Astrocyte (in vitro differentiated cells and primary cell): ENCODE results near the gene GIPC2. TPM values are rescaled to one million over a fixed set of nuclear protein-coding genes. Genes with fewer than 3 reads are reported as not detected.

Experiments used
- DNase-seq: peaks from one replicate; pipeline ENCODE4 v3.0.0-alpha.2; 2010; ENCODE audit warnings: low read depth
- FAIRE-seq: peaks from 2 replicates; lab custom pipeline; 2011; peaks lifted over from hg19 to GRCh38; lab: Jason Lieb, UNC
- H2AFZ ChIP-seq: 2 replicates; pipeline ENCODE4 v1.6.0; 2012; ENCODE audit warnings: low read depth, low read length, inconsistent platforms
- H3K27ac ChIP-seq: 2 replicates; pipeline ENCODE4 v1.5.1; 2011; ENCODE audit warnings: low read depth, low read length, inconsistent platforms
- H3K27me3 ChIP-seq: 2 replicates; pipeline ENCODE4 v1.6.0; 2011; ENCODE audit warnings: low read length, inconsistent platforms; ENCODE audit not compliant: insufficient read depth
- H3K36me3 ChIP-seq: 2 replicates; pipeline ENCODE4 v1.5.1; 2011; ENCODE audit warnings: low read length, inconsistent platforms; ENCODE audit not compliant: insufficient read depth
- H3K4me1 ChIP-seq: 2 replicates; pipeline ENCODE4 v1.5.1; 2011; ENCODE audit warnings: low read length, inconsistent platforms; ENCODE audit not compliant: insufficient read depth
- H3K4me2 ChIP-seq: 2 replicates; pipeline ENCODE4 v1.6.0; 2012; ENCODE audit warnings: low read length, inconsistent platforms
- H3K4me3 ChIP-seq: 2 replicates; pipeline ENCODE4 v1.5.1; 2011; ENCODE audit warnings: low read depth, mild to moderate bottlenecking, low read length, inconsistent platforms; ENCODE audit not compliant: insufficient read depth
- H3K79me2 ChIP-seq: 2 replicates; pipeline ENCODE4 v1.6.0; 2012; ENCODE audit warnings: mild to moderate bottlenecking, low read length, inconsistent platforms; ENCODE audit not compliant: insufficient read depth
- H3K9ac ChIP-seq: 2 replicates; pipeline ENCODE4 v1.6.0; 2012; ENCODE audit warnings: mild to moderate bottlenecking, low read length, inconsistent platforms
- H3K9me3 ChIP-seq: 2 replicates; pipeline ENCODE4 v1.5.1; 2012; ENCODE audit warnings: low read depth, mild to moderate bottlenecking, low read length, inconsistent platforms; ENCODE audit not compliant: insufficient read depth
- H4K20me1 ChIP-seq: 2 replicates; pipeline ENCODE4 v1.6.0; 2012; ENCODE audit warnings: low read length, inconsistent platforms; ENCODE audit not compliant: insufficient read depth
- H3K27ac Mint-ChIP-seq: one replicate; pipeline ENCODE4 v1.8.0; 2021; ENCODE audit warnings: mild to moderate bottlenecking, mixed read lengths; ENCODE audit not compliant: unreplicated experiment
- H3K27me3 Mint-ChIP-seq: one replicate; pipeline ENCODE4 v1.8.0; 2021; ENCODE audit warnings: low read depth, mixed read lengths; ENCODE audit not compliant: unreplicated experiment
- H3K36me3 Mint-ChIP-seq: one replicate; pipeline ENCODE4 v1.8.0; 2021; ENCODE audit warnings: low read depth, mixed read lengths; ENCODE audit not compliant: unreplicated experiment
- H3K4me1 Mint-ChIP-seq: one replicate; pipeline ENCODE4 v1.8.0; 2021; ENCODE audit warnings: low read depth, mixed read lengths; ENCODE audit not compliant: unreplicated experiment
- H3K4me3 Mint-ChIP-seq: one replicate; pipeline ENCODE4 v1.8.0; 2021; ENCODE audit warnings: mild to moderate bottlenecking, moderate library complexity, mixed read lengths; ENCODE audit not compliant: unreplicated experiment
- H3K9me3 Mint-ChIP-seq: one replicate; pipeline ENCODE4 v1.8.0; 2021; ENCODE audit warnings: mild to moderate bottlenecking, mixed read lengths; ENCODE audit not compliant: unreplicated experiment
- EZH2 ChIP-seq: IDR thresholded peaks from 2 replicates; pipeline ENCODE4 v1.6.1; 2012; ENCODE audit warnings: mild to moderate bottlenecking, low read length, inconsistent platforms; ENCODE audit not compliant: insufficient read depth
- total RNA-seq: library from RNA; stranded (reverse); gene quantifications from 2 replicates; pipeline ENCODE4 v1.2.1, GENCODE V29; 2021
- TF ChIP-seq, protein P1 (sequence below): IDR thresholded peaks from 2 replicates; pipeline ENCODE4 v1.5.1; 2011; ENCODE audit warnings: low read depth, mild to moderate bottlenecking, inconsistent platforms, low read length, moderate library complexity; ENCODE audit not compliant: insufficient read depth

Gene GIPC2
- total RNA-seq, 1 donor from 2014 or later: not detected

DNA sequence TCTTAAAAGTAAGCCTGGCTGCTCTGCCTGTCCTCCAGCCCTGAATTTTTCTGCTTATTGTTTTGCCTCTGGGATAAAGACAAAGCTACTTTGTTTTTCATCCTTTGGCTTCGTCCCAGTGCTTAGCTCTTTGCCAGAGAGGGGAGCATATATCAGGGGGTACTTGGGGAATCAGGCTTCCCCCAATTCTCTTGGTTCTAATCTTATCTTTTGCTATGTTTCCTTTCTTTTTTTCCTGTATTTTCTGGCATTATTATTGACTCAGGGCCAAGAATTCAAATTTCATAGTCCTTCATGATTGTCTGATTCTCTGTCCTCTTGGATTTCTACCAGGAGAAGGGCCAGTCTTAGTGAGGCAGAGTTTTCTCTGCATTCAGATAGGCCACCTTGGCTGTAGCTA, 51.2 kb downstream of the GIPC2 start:
- Histone ChIP-seq H3K4me3 (no peak overlapping the region), H3K9ac (no peak overlapping the region), H3K4me1 (peaks cover 32% of the 10 kb centered on the region), H4K20me1 (no peaks in the 10 kb centered on the region), H3K4me2 (no peak overlapping the region), H3K9me3 (no peaks in the 10 kb centered on the region), H3K79me2 (no peaks in the 10 kb centered on the region), H3K27me3 (no peaks in the 10 kb centered on the region), H3K36me3 (no peaks in the 10 kb centered on the region), H3K27ac (no peak overlapping the region), H2AFZ (no peak overlapping the region)
- Mint-ChIP-seq H3K4me3 (no peak overlapping the region), H3K27me3 (no peaks in the 10 kb centered on the region), H3K36me3 (no peaks in the 10 kb centered on the region), H3K4me1 (peaks cover 16% of the 10 kb centered on the region), H3K27ac (no peak overlapping the region), H3K9me3 (no peaks in the 10 kb centered on the region)
- no peak for TF ChIP-seq EZH2
- TF ChIP-seq, protein P1, sequence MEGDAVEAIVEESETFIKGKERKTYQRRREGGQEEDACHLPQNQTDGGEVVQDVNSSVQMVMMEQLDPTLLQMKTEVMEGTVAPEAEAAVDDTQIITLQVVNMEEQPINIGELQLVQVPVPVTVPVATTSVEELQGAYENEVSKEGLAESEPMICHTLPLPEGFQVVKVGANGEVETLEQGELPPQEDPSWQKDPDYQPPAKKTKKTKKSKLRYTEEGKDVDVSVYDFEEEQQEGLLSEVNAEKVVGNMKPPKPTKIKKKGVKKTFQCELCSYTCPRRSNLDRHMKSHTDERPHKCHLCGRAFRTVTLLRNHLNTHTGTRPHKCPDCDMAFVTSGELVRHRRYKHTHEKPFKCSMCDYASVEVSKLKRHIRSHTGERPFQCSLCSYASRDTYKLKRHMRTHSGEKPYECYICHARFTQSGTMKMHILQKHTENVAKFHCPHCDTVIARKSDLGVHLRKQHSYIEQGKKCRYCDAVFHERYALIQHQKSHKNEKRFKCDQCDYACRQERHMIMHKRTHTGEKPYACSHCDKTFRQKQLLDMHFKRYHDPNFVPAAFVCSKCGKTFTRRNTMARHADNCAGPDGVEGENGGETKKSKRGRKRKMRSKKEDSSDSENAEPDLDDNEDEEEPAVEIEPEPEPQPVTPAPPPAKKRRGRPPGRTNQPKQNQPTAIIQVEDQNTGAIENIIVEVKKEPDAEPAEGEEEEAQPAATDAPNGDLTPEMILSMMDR: no peak
- FAIRE-seq (no peak), DNase-seq (no peak)

DNA sequence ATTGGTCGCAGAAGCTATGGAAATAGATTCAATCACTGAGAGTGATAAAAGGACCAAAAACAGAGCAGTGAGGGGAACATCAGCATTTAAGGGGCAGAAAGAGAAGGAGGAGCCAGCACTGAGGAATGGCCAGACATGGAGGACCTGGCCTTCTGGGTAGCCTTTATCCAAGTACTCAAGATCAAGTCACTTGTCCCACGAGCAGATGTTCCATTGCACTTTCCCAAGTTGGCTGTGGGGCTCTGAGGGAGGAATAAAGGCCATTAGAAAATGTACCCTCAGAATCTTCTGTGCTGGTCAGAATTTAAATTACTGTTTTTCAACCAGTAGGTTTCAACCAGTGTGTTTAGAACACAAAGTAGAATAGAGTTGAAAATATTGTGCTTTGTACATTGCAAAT, 55.3 kb downstream of the GIPC2 start:
- peak; percentile 29 for FAIRE-seq
- Mint-ChIP-seq H3K9me3 (no peaks in the 10 kb centered on the region), H3K4me3 (no peak overlapping the region), H3K4me1 (peaks cover 10% of the 10 kb centered on the region), H3K27me3 (no peaks in the 10 kb centered on the region), H3K27ac (peak overlapping the region; percentile 80), H3K36me3 (no peaks in the 10 kb centered on the region)
- Histone ChIP-seq H3K4me3 (no peak overlapping the region), H3K4me2 (peak overlapping the region; percentile 81), H3K27me3 (no peaks in the 10 kb centered on the region), H4K20me1 (no peaks in the 10 kb centered on the region), H3K9ac (peak overlapping the region; percentile 57), H2AFZ (no peak overlapping the region), H3K9me3 (no peaks in the 10 kb centered on the region), H3K79me2 (no peaks in the 10 kb centered on the region), H3K4me1 (peaks cover 46% of the 10 kb centered on the region), H3K36me3 (no peaks in the 10 kb centered on the region), H3K27ac (peak overlapping the region; percentile 95)
- no peak for DNase-seq
- TF ChIP-seq, protein P1: no peak
- no peak for TF ChIP-seq EZH2

DNA sequence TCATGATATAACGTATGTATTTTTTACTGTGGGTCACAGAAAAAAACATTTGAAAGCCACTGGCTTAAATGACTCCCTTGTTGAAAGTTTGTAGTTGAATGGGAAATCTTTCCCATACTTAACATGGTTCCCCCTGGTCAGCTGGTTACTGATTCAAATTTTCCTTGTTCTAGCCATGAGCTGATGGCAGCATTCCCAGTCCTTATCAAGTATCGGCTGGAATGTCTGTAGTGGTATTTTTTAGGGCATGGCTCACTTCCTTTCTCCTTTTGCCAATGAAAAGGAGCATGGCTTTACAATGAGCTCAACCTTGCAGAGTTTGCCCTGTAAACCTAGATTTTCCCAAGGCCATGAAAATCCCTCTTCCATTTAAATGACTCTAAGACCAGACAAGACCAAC, 55.7 kb downstream of the GIPC2 start:
- Histone ChIP-seq H4K20me1 (no peaks in the 10 kb centered on the region), H3K9ac (peak overlapping the region; percentile 76), H3K27ac (peak overlapping the region; percentile 95), H3K4me1 (peaks cover 44% of the 10 kb centered on the region), H3K27me3 (no peaks in the 10 kb centered on the region), H3K9me3 (no peaks in the 10 kb centered on the region), H3K4me2 (peak overlapping the region; percentile 81), H3K4me3 (peak overlapping the region; percentile 8), H3K79me2 (no peaks in the 10 kb centered on the region), H3K36me3 (no peaks in the 10 kb centered on the region), H2AFZ (no peak overlapping the region)
- Mint-ChIP-seq H3K4me1 (peaks cover 10% of the 10 kb centered on the region), H3K36me3 (no peaks in the 10 kb centered on the region), H3K4me3 (peak overlapping the region; percentile 21), H3K9me3 (no peaks in the 10 kb centered on the region), H3K27ac (peak overlapping the region; percentile 80), H3K27me3 (no peaks in the 10 kb centered on the region)
- DNase-seq (peak; percentile 99), FAIRE-seq (peak; percentile 93)
- no peak for TF ChIP-seq EZH2
- TF ChIP-seq, protein P1: no peak
